Breast epithelium (tissue), 4 donors: Measurements from ENCODE around the gene OSBPL2. TPM values are rescaled to one million over a fixed set of nuclear protein-coding genes. Genes with fewer than 3 reads are reported as not detected.

Experiments used
- DNase-seq, 2 donors: peaks; one replicate each; pipeline ENCODE4 v3.0.0-alpha.2; 2019; ENCODE audit warnings: low spot score in 2 of 2
- H3K27ac ChIP-seq, 2 donors: fragments of 200-600 bp; sonication (generic) in 1 of 2; one replicate each; pipeline ENCODE4 v1.5.1; 2016 to 2019; ENCODE audit warnings: mild to moderate bottlenecking in 1 of 2
- H3K27me3 ChIP-seq, 2 donors: fragments of 200-600 bp; sonication (generic) in 1 of 2; one replicate each; pipeline versions ENCODE4 v1.5.1 to v1.6.0; 2017 to 2019; ENCODE audit warnings: control low read depth in 1 of 2, mild to moderate bottlenecking in 1 of 2
- H3K36me3 ChIP-seq: fragments of 200-600 bp; one replicate; pipeline ENCODE4 v1.5.1; 2019
- H3K4me1 ChIP-seq, 2 donors: fragments of 200-600 bp; sonication (generic); one replicate each; pipeline ENCODE4 v1.5.1; 2016 to 2019; ENCODE audit warnings: control low read depth in 1 of 2
- H3K4me3 ChIP-seq, 3 donors: fragments of 200-600 bp; sonication (generic); 1 replicate in 2 of 3; 2 replicates in 1 of 3; pipeline ENCODE4 v1.5.1; 2016 to 2019; ENCODE audit warnings: mild to moderate bottlenecking in 3 of 3, moderate library complexity in 2 of 3
- H3K9me3 ChIP-seq, 2 donors: fragments of 200-600 bp; sonication (generic) in 1 of 2; one replicate each; pipeline ENCODE4 v1.5.1; 2016 to 2019; ENCODE audit warnings: control low read depth in 1 of 2
- POLR2A ChIP-seq: fragments of 450-650 bp; IDR thresholded peaks from one replicate; pipeline ENCODE4 v1.6.1; 2016; ENCODE audit warnings: antibody characterized with exemption, mild to moderate bottlenecking, moderate library complexity
- POLR2AphosphoS5 ChIP-seq, 3 donors: sonication (generic); formaldehyde crosslinking; IDR thresholded peaks; one replicate each; pipeline ENCODE4 v1.6.1; 2017; ENCODE audit warnings: antibody characterized with exemption in 3 of 3
- intact Hi-C: fragments of 100-400 bp; cut with DNase I; formaldehyde crosslinking; loops from one replicate; pipeline ENCODE4 v1.15.1; 2023; ENCODE audit warnings: low total_unique reads
- total RNA-seq, 3 donors: library from RNA; depleted of rRNA; stranded (reverse); fragments of >200 nt; gene quantifications; one replicate each; pipeline ENCODE4 v1.1.0, GENCODE V29; 2016
- TF ChIP-seq, protein P1 (sequence below), 3 donors: fragments of 450-650 bp; IDR thresholded peaks; one replicate each; pipeline ENCODE4 v1.5.1; 2016 to 2017; ENCODE audit warnings: antibody characterized with exemption in 3 of 3, mild to moderate bottlenecking in 3 of 3, moderate library complexity in 3 of 3

Gene OSBPL2
- total RNA-seq, 3 donors from 2014 or later, result 25.0 to 46.1 (median 38.0) TPM

DNA sequence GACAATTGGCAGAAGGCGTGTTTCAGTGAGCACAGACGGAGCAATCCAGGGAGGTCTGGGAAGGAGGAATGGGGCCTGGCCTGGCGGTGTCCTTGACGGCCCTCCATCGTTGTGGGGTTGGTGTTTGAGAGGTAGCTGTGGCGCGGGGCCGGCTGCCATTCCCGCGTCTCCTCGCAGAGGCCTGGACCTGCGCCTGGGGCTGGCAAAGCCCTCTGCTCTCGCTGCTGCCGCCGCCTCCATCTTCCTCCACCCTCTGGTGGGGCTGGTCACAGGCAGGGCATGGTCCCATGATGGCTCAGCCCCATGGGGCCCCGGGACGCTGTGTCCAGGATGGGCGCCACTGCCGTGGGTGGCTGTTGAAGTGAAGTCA is 7.6 kb downstream of the OSBPL2 start:
- Histone ChIP-seq H3K27ac (peak overlapping the region; percentile 66 to 72), H3K4me1 (peaks cover 3 to 6% of the 10 kb centered on the region in 2 donors), H3K4me3 (no peak overlapping the region), H3K27me3 (no peaks in the 10 kb centered on the region), H3K36me3 (no peaks in the 10 kb centered on the region), H3K9me3 (no peaks in the 10 kb centered on the region)
- TF ChIP-seq, protein P1, sequence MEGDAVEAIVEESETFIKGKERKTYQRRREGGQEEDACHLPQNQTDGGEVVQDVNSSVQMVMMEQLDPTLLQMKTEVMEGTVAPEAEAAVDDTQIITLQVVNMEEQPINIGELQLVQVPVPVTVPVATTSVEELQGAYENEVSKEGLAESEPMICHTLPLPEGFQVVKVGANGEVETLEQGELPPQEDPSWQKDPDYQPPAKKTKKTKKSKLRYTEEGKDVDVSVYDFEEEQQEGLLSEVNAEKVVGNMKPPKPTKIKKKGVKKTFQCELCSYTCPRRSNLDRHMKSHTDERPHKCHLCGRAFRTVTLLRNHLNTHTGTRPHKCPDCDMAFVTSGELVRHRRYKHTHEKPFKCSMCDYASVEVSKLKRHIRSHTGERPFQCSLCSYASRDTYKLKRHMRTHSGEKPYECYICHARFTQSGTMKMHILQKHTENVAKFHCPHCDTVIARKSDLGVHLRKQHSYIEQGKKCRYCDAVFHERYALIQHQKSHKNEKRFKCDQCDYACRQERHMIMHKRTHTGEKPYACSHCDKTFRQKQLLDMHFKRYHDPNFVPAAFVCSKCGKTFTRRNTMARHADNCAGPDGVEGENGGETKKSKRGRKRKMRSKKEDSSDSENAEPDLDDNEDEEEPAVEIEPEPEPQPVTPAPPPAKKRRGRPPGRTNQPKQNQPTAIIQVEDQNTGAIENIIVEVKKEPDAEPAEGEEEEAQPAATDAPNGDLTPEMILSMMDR (IDR thresholded peaks at IDR 0.05), result no peak
- no peak for TF ChIP-seq POLR2A
- TF ChIP-seq POLR2AphosphoS5 (IDR thresholded peaks at IDR 0.05), result no peak
- no peak for DNase-seq
- intact Hi-C loops, result no loop called here

- Histone ChIP-seq H3K27me3 (no peaks in the 10 kb centered on the region), H3K36me3 (no peaks in the 10 kb centered on the region), H3K4me1 (peaks cover 3 to 6% of the 10 kb centered on the region in 2 donors), H3K9me3 (no peaks in the 10 kb centered on the region), H3K27ac (peak overlapping the region; percentile 66 to 72), H3K4me3 (no peak overlapping the region)
- no peak for DNase-seq
- TF ChIP-seq, protein P1 (IDR thresholded peaks at IDR 0.05), result no peak
- TF ChIP-seq POLR2AphosphoS5 (IDR thresholded peaks at IDR 0.05) (no peak), POLR2A (no peak)
- intact Hi-C loops, result no loop called here
These were observed 8.1 kb downstream of the OSBPL2 start for GRCh38 chr20:62246431-62246830.

DNA sequence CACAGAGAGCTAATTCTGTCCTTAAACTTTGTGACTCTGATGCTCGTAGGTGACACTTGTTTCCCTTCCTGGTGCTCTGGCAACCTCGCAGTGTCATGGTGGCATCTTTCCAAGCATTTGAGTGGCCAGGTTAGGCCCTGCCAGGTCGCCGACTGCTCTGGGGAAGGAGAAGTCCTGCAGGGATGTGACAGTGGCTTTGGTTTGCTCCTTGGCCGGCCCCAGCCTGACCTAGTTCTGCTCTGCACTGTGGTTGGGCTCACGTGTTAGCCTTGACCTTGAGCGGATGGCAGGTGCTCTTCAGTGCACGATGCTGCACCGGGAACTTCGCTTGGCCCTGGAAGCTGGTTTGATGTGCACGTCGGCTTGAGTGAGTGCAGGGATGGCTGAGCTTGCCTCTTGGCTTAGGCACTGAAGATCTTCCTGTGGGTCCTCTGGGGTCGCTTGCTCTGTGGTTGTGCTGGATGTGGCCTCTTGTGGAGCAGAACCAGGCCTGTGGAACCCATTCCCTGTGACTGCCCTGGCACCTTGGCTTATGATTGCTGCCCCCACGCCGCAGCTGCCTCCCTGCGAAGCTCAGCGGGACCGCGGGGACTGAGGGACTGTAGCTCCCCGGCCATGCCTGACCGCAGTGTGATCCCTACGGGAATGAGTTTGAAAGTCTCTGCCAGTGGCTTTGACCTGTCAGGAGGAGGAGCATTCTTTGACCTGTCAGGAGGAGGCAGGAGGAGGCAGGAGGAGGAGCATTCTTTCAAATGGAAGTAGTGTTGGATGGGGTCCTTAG is 8.7 kb downstream of the OSBPL2 start:
- peak; percentile 44 to 66 for DNase-seq
- H3K27me3 ChIP-seq, result no peaks in the 10 kb centered on the region
- peaks cover 3 to 6% of the 10 kb centered on the region in 2 donors for H3K4me1 ChIP-seq
- intact Hi-C loops, result no loop called here
- no peak for TF ChIP-seq POLR2A
- TF ChIP-seq, protein P1 (IDR thresholded peaks at IDR 0.05), result no peak
- no peak for TF ChIP-seq POLR2AphosphoS5 (IDR thresholded peaks at IDR 0.05)
- H3K4me3 ChIP-seq, result no peak overlapping the region
- peak overlapping the region; percentile 66 to 72 for H3K27ac ChIP-seq
- H3K9me3 ChIP-seq, result no peaks in the 10 kb centered on the region
- no peaks in the 10 kb centered on the region for H3K36me3 ChIP-seq

GRCh38 chr20:62248890-62249560 is 10.7 kb downstream of the OSBPL2 start:
- Histone ChIP-seq H3K27me3 (no peaks in the 10 kb centered on the region), H3K9me3 (no peaks in the 10 kb centered on the region), H3K36me3 (no peaks in the 10 kb centered on the region), H3K4me1 (peaks cover 3 to 6% of the 10 kb centered on the region in 2 donors), H3K4me3 (no peak overlapping the region), H3K27ac (no peak overlapping the region)
- intact Hi-C loops, result no loop called here
- DNase-seq, result no peak
- TF ChIP-seq, protein P1 (IDR thresholded peaks at IDR 0.05), result no peak
- TF ChIP-seq POLR2AphosphoS5 (IDR thresholded peaks at IDR 0.05) (no peak), POLR2A (no peak)

- Histone ChIP-seq H3K36me3 (no peaks in the 10 kb centered on the region), H3K27ac (no peak overlapping the region), H3K4me1 (no peaks in the 10 kb centered on the region), H3K9me3 (no peaks in the 10 kb centered on the region), H3K4me3 (no peak overlapping the region), H3K27me3 (no peaks in the 10 kb centered on the region)
- intact Hi-C loops, result no loop called here
- TF ChIP-seq POLR2A, result no peak
- no peak for TF ChIP-seq POLR2AphosphoS5 (IDR thresholded peaks at IDR 0.05)
- TF ChIP-seq, protein P1 (IDR thresholded peaks at IDR 0.05), result no peak
- no peak for DNase-seq
These were observed 14.1 kb downstream of the OSBPL2 start for GRCh38 chr20:62252342-62252966.
